Neutrophil (primary cell): ENCODE data around the gene FAM83E.
A peak's percentile ranks its signal among the peaks of the same experiment; 100 is the strongest.

ENCODE experiments used
- H3K27ac ChIP-seq: fragments of 200-600 bp; sonication (generic); 2 replicates; pipeline ENCODE4 v1.5.1; 2016; ENCODE audit warnings: mild to moderate bottlenecking, moderate library complexity
- H3K27me3 ChIP-seq: fragments of 200-600 bp; sonication (generic); 2 replicates; pipeline ENCODE4 v1.6.0; 2016; ENCODE audit warnings: mild to moderate bottlenecking
- H3K36me3 ChIP-seq: fragments of 200-600 bp; sonication (generic); 2 replicates; pipeline ENCODE4 v1.5.1; 2017
- H3K4me1 ChIP-seq, 2 experiments: fragments of 200-600 bp in 1 of 2; sonication (generic) in 1 of 2; 1 replicate in 1 of 2; 2 replicates in 1 of 2; pipeline versions ENCODE4 v1.5.1 to v1.6.1; 2013 to 2016; ENCODE audit warnings: low read depth in 1 of 2, low read length in 1 of 2, mild to moderate bottlenecking in 1 of 2, moderate library complexity in 1 of 2; ENCODE audit not compliant: control insufficient read depth in 1 of 2, insufficient read depth in 1 of 2
- H3K4me3 ChIP-seq, 2 experiments: fragments of 200-600 bp in 1 of 2; sonication (generic) in 1 of 2; 1 replicate in 1 of 2; 2 replicates in 1 of 2; pipeline ENCODE4 v1.5.1; 2013 to 2016; ENCODE audit warnings: low read depth in 1 of 2, low read length in 1 of 2, mild to moderate bottlenecking in 1 of 2, moderate library complexity in 1 of 2
- H3K9me3 ChIP-seq: fragments of 200-600 bp; sonication (generic); 2 replicates; pipeline ENCODE4 v1.5.1; 2016
- CTCF ChIP-seq: fragments of 200-600 bp; sonication (generic); IDR thresholded peaks from 2 replicates; pipeline ENCODE4 v1.5.1; 2016; ENCODE audit warnings: antibody characterized with exemption

FAM83E gene

GRCh38 chr19:48627865-48628314, 13.0 kb upstream of the FAM83E start:
- Histone ChIP-seq H3K4me3 (no peak overlapping the region), H3K27ac (no peak overlapping the region), H3K27me3 (no peaks in the 10 kb centered on the region), H3K9me3 (no peaks in the 10 kb centered on the region), H3K4me1 (peaks cover 30% of the 10 kb centered on the region in 2 experiments), H3K36me3 (peaks cover 48% of the 10 kb centered on the region)
- TF ChIP-seq CTCF: no peak

GRCh38 chr19:48627201-48627864, 12.5 kb upstream of the FAM83E start:
- no peak for TF ChIP-seq CTCF

GRCh38 chr19:48625891-48626327, 11.0 kb upstream of the FAM83E start:
- Histone ChIP-seq H3K36me3 (peaks cover 29% of the 10 kb centered on the region), H3K27ac (no peak overlapping the region), H3K27me3 (no peaks in the 10 kb centered on the region), H3K4me1 (peaks cover 22 to 23% of the 10 kb centered on the region in 2 experiments), H3K4me3 (no peak overlapping the region), H3K9me3 (no peaks in the 10 kb centered on the region)
- TF ChIP-seq CTCF: no peak

More at GRCh38 chr19:48627201-48627864, 12.5 kb upstream of the FAM83E start:
- no peak overlapping the region for H3K4me3 ChIP-seq
- no peaks in the 10 kb centered on the region for H3K9me3 ChIP-seq
- H3K4me1 ChIP-seq: peaks cover 28 to 30% of the 10 kb centered on the region in 2 experiments
- peaks cover 42% of the 10 kb centered on the region for H3K36me3 ChIP-seq
- no peaks in the 10 kb centered on the region for H3K27me3 ChIP-seq
- H3K27ac ChIP-seq: peak overlapping the region; percentile 5

DNA sequence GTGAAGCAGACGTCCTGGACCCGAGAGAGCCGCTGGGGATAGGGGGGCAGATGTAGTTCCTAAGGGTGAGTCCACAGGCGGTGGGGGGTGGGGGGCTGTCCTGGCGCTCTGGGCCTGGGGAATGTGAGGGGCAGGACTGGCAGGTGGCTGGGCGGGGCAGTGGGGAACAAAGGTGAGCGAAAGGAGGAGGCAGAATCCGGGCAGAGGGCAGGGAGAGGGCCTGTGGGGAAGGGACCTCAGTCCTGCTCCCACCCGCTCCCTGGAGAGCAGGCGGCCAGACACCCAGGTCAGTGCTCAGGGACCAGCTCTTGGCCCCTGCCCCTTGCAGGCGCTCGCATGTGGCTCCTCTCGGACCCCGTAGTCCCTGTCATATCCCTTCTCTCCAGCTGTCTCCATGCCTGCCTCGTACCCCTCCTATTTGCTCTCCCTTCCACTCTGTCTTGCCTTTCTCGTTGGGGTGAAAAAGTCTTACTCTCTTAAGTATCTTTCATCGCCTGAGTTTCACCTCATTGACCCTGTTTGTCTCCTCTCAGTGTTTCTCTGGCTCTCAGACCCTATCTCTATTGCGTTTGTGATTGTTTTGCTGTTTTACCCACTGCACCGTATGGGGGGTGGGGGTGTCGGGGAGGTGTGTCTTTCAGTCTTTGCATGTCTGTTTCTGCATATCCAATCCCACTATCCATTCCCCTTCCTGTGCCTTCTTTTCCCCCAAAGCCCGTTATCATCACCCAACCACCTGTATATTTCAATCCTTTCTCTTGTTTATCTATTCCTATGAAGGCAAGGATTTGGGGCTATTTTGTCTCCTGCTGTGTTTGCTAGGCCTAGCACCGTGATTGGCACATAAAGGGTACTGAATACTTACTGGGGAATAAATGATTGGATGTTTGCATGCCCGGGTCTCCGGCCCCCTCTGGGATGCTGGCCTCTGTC, 10.2 kb upstream of the FAM83E start:
- Histone ChIP-seq H3K27me3 (no peaks in the 10 kb centered on the region), H3K4me3 (peak overlapping the region in 1 of 2 experiments; percentile 58), H3K9me3 (no peaks in the 10 kb centered on the region), H3K27ac (peak overlapping the region; percentile 67), H3K4me1 (peaks cover 17 to 18% of the 10 kb centered on the region in 2 experiments), H3K36me3 (peaks cover 21% of the 10 kb centered on the region)
- no peak for TF ChIP-seq CTCF

DNA sequence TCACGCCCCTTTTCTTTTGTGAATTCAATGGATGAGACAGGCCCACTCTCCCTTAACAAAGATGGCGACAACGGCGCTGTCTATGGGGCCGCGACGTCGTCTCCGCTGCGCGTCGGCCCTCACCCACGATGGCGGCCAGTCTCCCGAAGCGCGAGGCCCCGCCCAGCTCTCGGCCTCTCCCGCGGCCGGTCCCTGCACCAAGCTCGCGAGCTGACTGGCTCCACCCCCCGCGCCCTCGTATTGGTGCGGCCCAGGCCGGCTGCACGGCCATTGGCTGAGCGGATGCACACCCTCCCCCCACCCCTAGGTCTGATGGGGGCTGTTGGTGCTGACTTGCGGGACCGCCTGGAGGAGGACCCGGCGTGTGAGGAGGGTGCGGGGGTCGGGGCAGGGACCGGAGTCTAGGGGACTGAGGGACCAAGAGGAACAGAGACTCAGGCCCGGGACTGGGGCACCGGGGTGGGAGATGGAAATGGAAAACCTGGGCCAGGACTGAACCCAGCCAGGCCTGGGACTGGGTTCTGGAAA, 9.3 kb upstream of the FAM83E start:
- Histone ChIP-seq H3K27ac (peak overlapping the region; percentile 67), H3K4me1 (peaks cover 23 to 24% of the 10 kb centered on the region in 2 experiments), H3K36me3 (peaks cover 12% of the 10 kb centered on the region), H3K27me3 (no peaks in the 10 kb centered on the region), H3K4me3 (peak overlapping the region; percentile 43 to 58), H3K9me3 (no peaks in the 10 kb centered on the region)
- peak; percentile 36 for TF ChIP-seq CTCF
